GM18499 (cell line): ENCODE measurements around the gene ZMYND10.
"Not testable (repeated sequence)": the region's sequence is repeated elsewhere in the genome, so short reads cannot be mapped to it uniquely, and the experiment has no call there.

ENCODE experiments used
- ATAC-seq: cut with Tn5 transposase; IDR thresholded peaks from one replicate; pipeline ENCODE4 v1.9.1; 2021; ENCODE audit warnings: moderate number of reproducible peaks; ENCODE audit not compliant: insufficient read depth, unreplicated experiment

ZMYND10 gene

GRCh38 chr3:50316657-50317242 lies 28.8 kb downstream of the ZMYND10 start:
- no peak for ATAC-seq

DNA sequence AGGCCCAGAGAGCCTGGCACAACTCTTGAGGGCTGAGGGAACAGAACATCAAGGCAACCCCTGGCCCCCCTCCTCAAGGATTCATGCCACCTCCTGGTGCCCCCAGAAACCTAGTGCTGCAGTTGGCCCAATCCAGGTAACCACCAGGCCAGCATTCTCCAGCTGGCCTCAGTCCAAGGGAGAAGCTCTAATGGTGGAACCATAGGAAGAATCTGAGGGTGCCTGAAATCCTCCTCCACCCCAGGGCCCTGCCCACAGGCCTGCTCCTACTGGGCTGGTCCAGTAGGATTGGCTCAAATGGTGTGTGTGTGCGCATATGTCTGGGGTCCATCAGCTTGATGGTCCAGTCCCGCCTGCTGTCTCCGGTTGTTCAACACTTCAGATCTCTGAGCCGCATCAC lies 30.7 kb downstream of the ZMYND10 start:
- ATAC-seq, result no peak

GRCh38 chr3:50314342-50314741 lies 31.2 kb downstream of the ZMYND10 start:
- ATAC-seq, result no peak

DNA sequence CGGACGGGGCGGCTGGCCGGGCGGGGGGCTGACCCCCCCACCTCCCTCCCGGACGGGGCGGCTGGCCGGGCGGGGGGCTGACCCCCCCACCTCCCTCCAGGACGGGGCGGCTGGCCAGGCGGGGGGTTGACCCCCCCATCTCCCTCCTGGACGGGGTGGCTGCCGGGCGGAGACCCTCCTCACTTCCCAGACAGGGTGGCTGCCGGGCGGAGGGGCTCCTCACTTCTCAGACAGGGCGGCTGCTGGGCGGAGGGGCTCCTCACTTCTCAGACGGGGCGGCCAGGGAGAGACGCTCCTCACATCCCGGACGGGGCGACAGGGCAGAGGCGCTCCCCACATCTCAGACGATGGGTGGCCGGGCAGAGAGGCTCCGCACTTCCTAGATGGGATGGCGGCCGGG lies 33.5 kb downstream of the ZMYND10 start:
- not testable (repeated sequence) for ATAC-seq

- no peak for ATAC-seq
Measured at GRCh38 chr3:50304601-50305000, 40.9 kb downstream of the ZMYND10 start.

DNA sequence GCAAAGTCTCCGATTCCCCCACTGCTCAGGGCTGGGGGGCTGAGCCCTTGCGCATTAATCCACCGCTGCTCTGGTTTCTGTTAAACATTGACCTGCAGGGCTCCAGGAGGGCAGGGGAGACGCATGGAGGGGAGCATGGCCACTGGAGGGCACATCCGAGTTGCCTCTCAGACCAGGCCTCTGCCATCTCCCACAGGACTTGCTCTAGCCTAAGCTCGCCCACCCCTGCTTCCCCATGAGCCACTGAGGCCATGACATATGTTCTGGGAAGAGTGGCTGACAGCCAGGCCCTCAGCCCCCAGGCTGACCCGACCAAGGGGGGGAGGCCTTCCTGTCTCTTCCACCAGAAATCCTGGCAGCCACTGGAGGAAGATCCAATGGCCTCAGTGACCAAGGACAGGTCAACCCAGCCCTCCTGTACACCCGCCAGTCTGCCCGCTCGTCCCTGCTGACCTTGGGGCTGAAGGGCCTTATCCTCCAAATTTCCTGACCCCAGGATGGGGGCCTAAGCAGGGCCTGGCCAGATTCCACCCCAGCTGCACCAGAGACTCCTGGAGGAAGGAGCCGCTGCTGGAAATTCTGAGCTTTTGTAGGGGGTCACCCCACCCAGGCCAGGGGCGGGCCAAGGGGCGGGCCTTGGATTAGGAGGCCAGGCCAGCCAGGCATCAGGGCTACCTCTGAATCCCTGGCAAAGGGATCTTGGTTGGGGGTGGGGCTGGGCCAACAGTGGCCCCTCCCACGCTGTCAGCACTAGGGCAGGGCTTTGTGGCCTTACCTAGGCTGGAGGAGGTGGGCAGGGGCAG lies 42.3 kb downstream of the ZMYND10 start, which contains the start of gene HYAL1:
HYAL1 (minus strand) TSS at position 562 of the 803 bp plus-strand sequence. CDS start 618 bp downstream, outside the sequence.
- no peak for ATAC-seq

- no peak for ATAC-seq
Measured at GRCh38 chr3:50302095-50303012, 43.2 kb downstream of the ZMYND10 start.

DNA sequence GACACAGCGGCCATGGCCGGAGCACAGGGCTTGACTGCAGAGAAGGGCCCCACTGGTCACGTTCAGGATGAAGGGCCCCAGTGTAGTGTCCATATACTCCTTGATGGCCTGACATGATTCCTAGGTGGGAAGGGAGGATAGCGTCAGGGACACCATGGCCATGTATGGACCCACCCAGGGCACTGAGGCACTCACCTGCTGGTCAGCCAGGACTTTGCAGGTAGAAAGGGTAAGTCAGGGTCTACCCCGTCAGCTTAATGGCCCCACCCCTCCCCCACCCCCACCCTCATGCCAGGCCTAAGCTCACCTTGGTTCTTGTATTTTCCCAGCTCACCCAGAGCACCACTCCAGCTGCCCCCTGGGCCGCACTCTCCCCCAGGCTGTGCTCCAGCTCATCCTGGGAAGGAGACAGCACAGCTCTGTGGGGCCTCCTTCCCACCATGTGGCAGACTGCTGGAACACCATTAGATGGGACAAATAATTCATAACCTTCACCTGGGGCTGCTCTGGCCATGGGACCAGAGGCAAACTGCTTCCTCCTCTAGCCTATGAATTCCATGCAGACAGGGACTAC lies 44.8 kb downstream of the ZMYND10 start:
- ATAC-seq, result no peak

- no peak for ATAC-seq
Measured at GRCh38 chr3:50299929-50300680, 45.4 kb downstream of the ZMYND10 start.

DNA sequence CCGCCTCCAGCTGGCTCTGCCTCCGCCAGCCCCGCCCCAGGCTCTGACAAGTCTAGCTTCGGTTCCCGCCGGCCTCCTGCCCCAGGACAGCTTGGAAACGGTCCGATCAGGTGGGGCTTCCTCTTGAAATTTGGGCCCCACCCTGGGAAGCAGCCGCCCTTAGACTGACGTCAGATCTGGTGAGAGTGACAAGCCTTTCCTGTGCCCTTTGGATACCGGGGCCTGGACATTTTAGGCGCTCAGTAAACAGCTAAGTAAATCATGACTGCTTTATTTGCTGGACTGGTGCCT lies 45.9 kb downstream of the ZMYND10 start:
- no peak for ATAC-seq

DNA sequence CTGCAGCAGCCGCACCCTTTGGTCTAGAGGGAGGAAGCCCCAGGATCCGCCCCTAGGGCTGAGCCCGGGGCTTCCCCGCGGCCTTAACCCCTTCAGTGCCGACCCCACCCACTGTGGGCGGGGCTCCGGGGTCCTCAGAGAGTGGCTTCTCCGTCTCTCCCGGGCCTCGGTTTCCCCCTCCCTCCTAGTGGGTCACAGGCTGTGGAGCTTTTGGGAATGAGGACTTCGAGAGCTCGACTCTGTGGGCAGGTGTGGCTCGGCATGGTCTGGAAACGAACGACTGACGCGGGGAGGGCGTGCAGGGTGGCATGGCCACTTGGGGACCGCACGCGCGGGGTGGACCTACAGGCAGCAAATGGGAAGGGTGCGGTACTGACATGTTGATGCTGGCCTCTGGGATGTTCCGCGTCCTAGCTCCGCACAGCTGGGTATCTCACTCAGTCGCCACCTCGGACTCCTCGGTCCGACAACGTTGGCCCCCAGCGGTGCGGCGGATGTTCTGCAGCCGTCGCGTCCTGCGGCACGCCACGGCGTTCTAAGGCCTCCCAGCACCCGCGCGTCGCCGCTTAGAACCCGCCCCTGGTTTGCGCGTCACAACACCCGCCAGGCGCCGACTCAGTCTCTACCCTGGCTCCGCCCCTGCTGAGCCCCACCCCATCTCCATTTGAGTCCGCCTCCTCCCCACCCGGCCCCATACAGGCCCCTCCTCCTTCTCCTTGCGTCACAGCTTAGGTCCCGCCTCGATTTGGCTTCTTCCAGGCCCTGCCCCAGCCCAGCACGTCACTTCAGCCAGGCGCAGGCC lies 46.5 kb downstream of the ZMYND10 start, which contains the start of the genes HYAL3 and NAA80:
HYAL3 (minus strand) TSS at position 570 of the 802 bp plus-strand sequence. CDS start 3,803 bp downstream, outside the sequence.
NAA80 (minus strand) TSS at position 570 of the 802 bp plus-strand sequence. CDS start 1,942 bp downstream, outside the sequence.
- peak; percentile 66 for ATAC-seq

DNA sequence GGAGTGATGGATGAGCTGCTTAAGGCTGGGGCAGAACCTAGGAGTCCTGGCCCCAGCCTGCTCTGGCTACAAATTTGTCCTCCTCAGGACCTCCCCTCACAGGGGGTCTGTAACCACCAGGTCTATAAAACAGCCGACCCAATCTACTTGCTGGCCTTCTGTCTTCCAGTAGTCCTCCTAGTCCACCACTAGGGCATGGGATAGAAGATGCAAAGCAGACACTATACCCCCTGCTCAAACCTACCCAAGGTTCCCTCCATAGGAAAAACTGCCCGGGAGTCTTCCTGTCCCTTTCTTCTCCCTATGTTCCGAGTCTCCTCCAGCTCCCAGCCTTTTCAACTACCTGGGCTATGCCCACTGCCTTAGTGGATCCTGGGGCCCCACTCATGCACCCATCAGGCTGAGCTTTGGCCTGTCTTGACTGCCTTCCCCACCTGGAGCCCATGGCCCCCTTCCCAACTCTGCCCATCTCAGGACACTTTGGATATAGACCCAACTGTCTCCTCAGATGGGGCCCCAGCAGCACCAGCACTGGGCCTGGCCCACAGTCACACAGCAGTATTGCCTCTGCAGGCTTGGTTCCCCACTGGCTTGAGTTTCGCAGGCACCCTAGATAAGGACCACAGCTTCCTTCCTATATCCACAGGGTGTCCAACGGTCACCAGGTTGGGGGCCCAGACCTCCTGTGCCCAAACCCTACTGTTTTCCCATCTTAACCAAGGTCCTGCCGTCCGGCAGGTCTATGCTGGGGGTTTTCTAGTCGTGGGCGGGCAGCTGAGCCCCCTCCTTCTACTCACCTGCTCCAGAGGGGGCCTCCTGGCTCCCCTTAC lies 47.4 kb downstream of the ZMYND10 start:
- no peak for ATAC-seq

DNA sequence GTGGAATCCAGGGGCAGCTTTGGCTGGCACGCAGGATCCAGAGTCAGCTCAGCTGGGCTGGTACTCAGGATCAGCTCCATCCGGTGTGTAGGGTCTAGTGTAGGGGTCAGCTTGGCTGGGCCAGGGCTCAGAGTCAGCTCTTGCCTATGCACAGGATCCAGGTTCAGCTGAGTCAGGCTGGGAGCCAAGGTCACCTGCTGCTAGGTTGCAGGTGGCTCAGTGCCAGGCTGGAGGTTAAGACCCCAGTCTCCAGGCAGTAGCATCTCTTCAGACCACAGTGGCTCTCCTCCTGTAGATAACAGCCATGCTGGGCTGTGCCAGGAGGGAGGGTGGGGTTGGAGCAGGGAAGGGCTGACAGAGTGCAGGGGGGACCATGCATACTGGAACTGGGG lies 48.2 kb downstream of the ZMYND10 start:
- ATAC-seq, result no peak

- no peak for ATAC-seq
Measured at GRCh38 chr3:50296721-50297383, 48.7 kb downstream of the ZMYND10 start.

- no peak for ATAC-seq
Measured at GRCh38 chr3:50295553-50296431, 49.7 kb downstream of the ZMYND10 start.
